ENCODE data around the gene TMEM134.

The TMEM134 gene

GRCh38 chr11:67468056-67468455 is 995 bp downstream of the TMEM134 start:
- no peak for TF ChIP-seq CTCF (IDR thresholded peaks at IDR 0.05)

- TF ChIP-seq CTCF (IDR thresholded peaks at IDR 0.05): no peak
Observed at GRCh38 chr11:67466962-67467771, 1.9 kb downstream of the TMEM134 start.

- no peak for TF ChIP-seq CTCF (IDR thresholded peaks at IDR 0.05)
Observed at GRCh38 chr11:67466367-67466766, 2.7 kb downstream of the TMEM134 start.

GRCh38 chr11:67465189-67465510 is 3.9 kb downstream of the TMEM134 start:
- TF ChIP-seq CTCF (IDR thresholded peaks at IDR 0.05): no peak

GRCh38 chr11:67464411-67465188 is 4.5 kb downstream of the TMEM134 start:
- no peak for TF ChIP-seq CTCF (IDR thresholded peaks at IDR 0.05)

GRCh38 chr11:67463680-67464410 is 5.2 kb downstream of the TMEM134 start:
- no peak for TF ChIP-seq CTCF (IDR thresholded peaks at IDR 0.05)

- TF ChIP-seq CTCF (IDR thresholded peaks at IDR 0.05): no peak
Observed at GRCh38 chr11:67463186-67463585, 5.9 kb downstream of the TMEM134 start.
